HepG2 (cell line): ENCODE data around the gene PPP2R5D. TPM values are rescaled to one million over a fixed set of nuclear protein-coding genes. Genes with fewer than 3 reads are reported as not detected.

Source experiments
- CAMTA2 ChIP-seq: sonication (generic); formaldehyde crosslinking; IDR thresholded peaks from 2 replicates; pipeline ENCODE4 v1.4.0; 2020; ENCODE audit warnings: mild to moderate bottlenecking, missing genetic modification reagents, borderline replicate concordance
- HMGXB3 ChIP-seq: sonication (generic); formaldehyde crosslinking; IDR thresholded peaks from 2 replicates; pipeline ENCODE4 v1.4.0; 2020; ENCODE audit warnings: missing genetic modification reagents, borderline replicate concordance
- NR3C1 ChIP-seq: sonication (generic); formaldehyde crosslinking; IDR thresholded peaks from 2 replicates; pipeline ENCODE4 v1.4.0; 2020; ENCODE audit warnings: missing genetic modification reagents
- POLR2G ChIP-seq: fragments of 200-400 bp; formaldehyde crosslinking; IDR thresholded peaks from 2 replicates; pipeline ENCODE4 v1.6.1; 2018; ENCODE audit warnings: mild to moderate bottlenecking, low read depth, low read length, moderate library complexity
- SIN3A ChIP-seq: IDR thresholded peaks from 2 replicates; pipeline ENCODE4 v1.6.1; 2011; ENCODE audit warnings: low read depth, mild to moderate bottlenecking, control low read depth, low read length, borderline replicate concordance
- SRSF9 ChIP-seq: fragments of 200-400 bp; formaldehyde crosslinking; IDR thresholded peaks from 2 replicates; pipeline ENCODE4 v1.6.1; 2018; ENCODE audit warnings: borderline replicate concordance, mild to moderate bottlenecking, low read depth, low read length; ENCODE audit not compliant: insufficient read depth, poor library complexity, severe bottlenecking
- TCF7 ChIP-seq: sonication (generic); IDR thresholded peaks from 2 replicates; pipeline ENCODE4 v1.6.1; 2016; ENCODE audit warnings: antibody characterized with exemption, low read depth
- ZBTB20 ChIP-seq: sonication (generic); formaldehyde crosslinking; IDR thresholded peaks from 2 replicates; pipeline ENCODE4 v1.8.1; 2023; ENCODE audit warnings: missing genetic modification reagents, low read depth, mild to moderate bottlenecking, borderline replicate concordance
- ZNF142 ChIP-seq: sonication (generic); formaldehyde crosslinking; IDR thresholded peaks from 2 replicates; pipeline ENCODE4 v1.4.0; 2020; ENCODE audit warnings: missing genetic modification reagents
- ZNF3 ChIP-seq: IDR thresholded peaks from 2 replicates; pipeline ENCODE4 v1.7.0; 2017; ENCODE audit warnings: inconsistent platforms
- ZNF850 ChIP-seq: sonication (generic); formaldehyde crosslinking; conservative IDR thresholded peaks from 2 replicates; pipeline ENCODE4 v1.9.0; 2021; ENCODE audit warnings: mild to moderate bottlenecking, missing genetic modification reagents
- polyA plus RNA-seq, 8 experiments: library from polyadenylated mRNA; depleted of rRNA in 3 of 8; stranded (reverse) in 7 of 8; unstranded in 1 of 8; fragments of >200 nt; fragmentation: Illumina TruSeq in 4 of 8; extraction: Trizol in 4 of 8; gene quantifications; 2 replicates each; pipeline versions ENCODE4 v1.2.1 to v1.2.3, GENCODE V29; 2011 to 2016; ENCODE audit warnings: low read depth in 4 of 8, missing spikeins in 1 of 8, mixed read lengths in 1 of 8; ENCODE audit not compliant: insufficient read depth in 1 of 8
- total RNA-seq, 5 experiments: library from RNA; depleted of rRNA; stranded (reverse); fragments of >200 nt; fragmentation: Illumina TruSeq; extraction: Trizol; gene quantifications; 2 replicates each; pipeline ENCODE4 v1.2.3, GENCODE V29; 2016; ENCODE audit warnings: low read depth in 1 of 5
- TF ChIP-seq, protein P1 (sequence below): sonication (generic); formaldehyde crosslinking; IDR thresholded peaks from 2 replicates; pipeline ENCODE4 v1.8.1; 2023; ENCODE audit warnings: mild to moderate bottlenecking, missing genetic modification reagents

The PPP2R5D gene
- total and polyA plus RNA-seq, 2 of the 13 experiments (the other 11 are each of a cell fraction or from before 2014, with no cell fraction given), result 53.7 to 60.4 TPM

GRCh38 chr6:43060034-43060754, 75.8 kb downstream of the PPP2R5D start (continued):
- TF ChIP-seq HMGXB3 (CRISPR knock-in tag) (peak; percentile 35; the same call in 1 of the 2 replicates), ZBTB20 (CRISPR knock-in tag) (peak; percentile 90; the same call in 1 of the 2 replicates), SRSF9 (no peak), ZNF850 (peak; percentile 58; the same call in 1 of the 2 replicates), POLR2G (peak; percentile 75), ZNF3 (CRISPR knock-in tag) (no peak), ZNF142 (CRISPR knock-in tag) (no peak), TCF7 (peak; percentile 27; the same call in 1 of the 2 replicates), CAMTA2 (no peak), NR3C1 (CRISPR knock-in tag) (no peak), SIN3A (peak; percentile 46; the same call in 1 of the 2 replicates)
- TF ChIP-seq, protein P1, sequence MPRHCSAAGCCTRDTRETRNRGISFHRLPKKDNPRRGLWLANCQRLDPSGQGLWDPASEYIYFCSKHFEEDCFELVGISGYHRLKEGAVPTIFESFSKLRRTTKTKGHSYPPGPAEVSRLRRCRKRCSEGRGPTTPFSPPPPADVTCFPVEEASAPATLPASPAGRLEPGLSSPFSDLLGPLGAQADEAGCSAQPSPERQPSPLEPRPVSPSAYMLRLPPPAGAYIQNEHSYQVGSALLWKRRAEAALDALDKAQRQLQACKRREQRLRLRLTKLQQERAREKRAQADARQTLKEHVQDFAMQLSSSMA (CRISPR knock-in tag), result 0 out of 2 replicates have a peak, but pooled peaks have one; percentile 0
